ENCODE data around the gene NTSR2.

The NTSR2 gene

GRCh38 chr2:11667194-11667593 lies 2.8 kb downstream of the NTSR2 start:
- no peaks in the 10 kb centered on the region for H3K36me3 ChIP-seq
- no peak overlapping the region for H3K27ac ChIP-seq
- peaks cover under 1% of the 10 kb centered on the region for H3K9me3 ChIP-seq (ENCODE audit: severe bottlenecking)
- TF ChIP-seq CTCF (IDR thresholded peaks at IDR 0.05; ENCODE audit: low read depth, low read length): no peak
- no peaks in the 10 kb centered on the region for H3K27me3 ChIP-seq (ENCODE audit: insufficient read depth, low read depth, severe bottlenecking)
- no peak overlapping the region for H3K4me3 ChIP-seq (ENCODE audit: low read depth, low read length)
- no peak for DNase-seq

GRCh38 chr2:11665510-11666362 lies 4.3 kb downstream of the NTSR2 start:
- no peak overlapping the region for H3K27ac ChIP-seq

GRCh38 chr2:11665028-11665427 lies 5.0 kb downstream of the NTSR2 start:
- Histone ChIP-seq H3K27ac (no peak overlapping the region), H3K36me3 (no peaks in the 10 kb centered on the region), H3K27me3 (ENCODE audit: insufficient read depth, low read depth, severe bottlenecking) (no peaks in the 10 kb centered on the region), H3K4me3 (ENCODE audit: low read depth, low read length) (no peak overlapping the region), H3K9me3 (ENCODE audit: severe bottlenecking) (peaks cover 4% of the 10 kb centered on the region)
- no peak for DNase-seq
- TF ChIP-seq CTCF (IDR thresholded peaks at IDR 0.05; ENCODE audit: low read depth, low read length): no peak

More at GRCh38 chr2:11665510-11666362, 4.3 kb downstream of the NTSR2 start:
- no peaks in the 10 kb centered on the region for H3K27me3 ChIP-seq (ENCODE audit: insufficient read depth, low read depth, severe bottlenecking)
- H3K9me3 ChIP-seq (ENCODE audit: severe bottlenecking): peaks cover 2% of the 10 kb centered on the region
- H3K4me3 ChIP-seq (ENCODE audit: low read depth, low read length): no peak overlapping the region
- no peak for DNase-seq
- TF ChIP-seq CTCF (IDR thresholded peaks at IDR 0.05; ENCODE audit: low read depth, low read length): no peak
- H3K36me3 ChIP-seq: no peaks in the 10 kb centered on the region

DNA sequence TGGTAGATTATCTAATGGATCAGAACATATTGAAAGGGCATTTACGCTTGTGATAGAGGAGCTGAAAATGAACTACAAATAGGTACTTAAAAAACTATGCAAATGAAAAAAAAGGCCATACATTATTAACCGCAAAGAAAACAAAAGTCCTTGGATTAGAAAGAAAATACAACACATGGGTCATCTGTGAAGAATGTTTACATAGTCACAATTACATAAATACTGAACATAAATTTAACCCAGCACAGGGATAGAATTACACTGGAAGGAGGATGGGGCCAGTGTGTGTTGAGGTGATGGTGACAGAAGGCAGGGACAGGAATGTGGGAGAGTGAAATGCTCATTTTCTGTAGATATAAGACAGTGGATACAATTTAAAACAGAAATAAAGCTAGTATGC lies 6.6 kb downstream of the NTSR2 start:
- Histone ChIP-seq H3K27me3 (ENCODE audit: insufficient read depth, low read depth, severe bottlenecking) (no peaks in the 10 kb centered on the region), H3K36me3 (no peaks in the 10 kb centered on the region), H3K4me3 (ENCODE audit: low read depth, low read length) (no peak overlapping the region), H3K9me3 (ENCODE audit: severe bottlenecking) (peaks cover 10% of the 10 kb centered on the region), H3K27ac (no peak overlapping the region)
- no peak for TF ChIP-seq CTCF (IDR thresholded peaks at IDR 0.05; ENCODE audit: low read depth, low read length)
- DNase-seq: no peak

GRCh38 chr2:11662882-11663281 lies 7.1 kb downstream of the NTSR2 start:
- Histone ChIP-seq H3K9me3 (ENCODE audit: severe bottlenecking) (peaks cover 10% of the 10 kb centered on the region), H3K27me3 (ENCODE audit: insufficient read depth, low read depth, severe bottlenecking) (no peaks in the 10 kb centered on the region), H3K36me3 (no peaks in the 10 kb centered on the region), H3K4me3 (ENCODE audit: low read depth, low read length) (no peak overlapping the region), H3K27ac (no peak overlapping the region)
- no peak for DNase-seq
- no peak for TF ChIP-seq CTCF (IDR thresholded peaks at IDR 0.05; ENCODE audit: low read depth, low read length)
